Panc1 (cell line): ENCODE measurements around the gene CUX1. TPM values are rescaled to one million over a fixed set of nuclear protein-coding genes. Genes with fewer than 3 reads are reported as not detected.

Source experiments
- ATAC-seq: fragments of 200-7000 bp; cut with Tn5 transposase; 2 replicates; pipeline ENCODE4 v1.9.1; 2020; ENCODE audit warnings: mild to moderate bottlenecking, moderate library complexity
- BruUV-seq: library from RNA; stranded (reverse); fragments of 400-500 nt; replicated peaks from 2 replicates; lab custom pipeline; 2021; lab: Mats Ljungman, UMichigan
- CTCF ChIA-PET: fragments of 300-600 bp; sonication (Branson Sonifier 250); formaldehyde crosslinking; loops from one replicate; lab custom pipeline; 2022; ENCODE audit warnings: antibody characterized with exemption; lab: Charles Lee
- POLR2A ChIA-PET: fragments of 300-600 bp; sonication (Branson Sonifier 250); formaldehyde crosslinking; loops from one replicate; lab custom pipeline; 2022; ENCODE audit warnings: antibody characterized with exemption; lab: Charles Lee
- DNase-seq: peaks from one replicate; pipeline ENCODE4 v3.0.0-alpha.2; 2010; ENCODE audit warnings: low read depth, low spot score
- H3K27ac ChIP-seq: 2 replicates; pipeline ENCODE4 v1.5.1; 2011; ENCODE audit warnings: mild to moderate bottlenecking, low read length, inconsistent platforms
- H3K27me3 ChIP-seq: fragments of 200-500 bp; sonication (Bioruptor generic); 2 replicates; pipeline ENCODE4 v1.6.0; 2014; ENCODE audit warnings: low read length, inconsistent platforms; ENCODE audit not compliant: control insufficient read depth, insufficient read depth
- H3K36me3 ChIP-seq: fragments of 200-500 bp; sonication (Bioruptor generic); 2 replicates; pipeline ENCODE4 v1.5.1; 2014; ENCODE audit warnings: inconsistent platforms, mild to moderate bottlenecking, low read length, moderate library complexity; ENCODE audit not compliant: control insufficient read depth, insufficient read depth
- H3K4me1 ChIP-seq: 2 replicates; pipeline ENCODE4 v1.5.1; 2011; ENCODE audit warnings: inconsistent platforms, mild to moderate bottlenecking, low read length, moderate library complexity; ENCODE audit not compliant: control insufficient read depth, insufficient read depth
- H3K4me3 ChIP-seq, 2 experiments: 2 replicates each; pipeline ENCODE4 v1.5.1; 2011 to 2012; ENCODE audit warnings: low read depth in 2 of 2, low read length in 2 of 2, mild to moderate bottlenecking in 2 of 2, inconsistent platforms in 1 of 2, moderate library complexity in 1 of 2
- H3K9me3 ChIP-seq: fragments of 200-500 bp; sonication (Bioruptor generic); 2 replicates; pipeline ENCODE4 v1.5.1; 2014; ENCODE audit warnings: low read depth, mild to moderate bottlenecking, inconsistent platforms, low read length, moderate library complexity; ENCODE audit not compliant: control insufficient read depth, insufficient read depth
- POLR2AphosphoS5 ChIP-seq: IDR thresholded peaks from 2 replicates; pipeline ENCODE4 v1.6.1; 2012; ENCODE audit warnings: mild to moderate bottlenecking, low read depth, low read length, moderate library complexity
- REST ChIP-seq, 2 experiments: IDR thresholded peaks; 2 replicates each; pipeline ENCODE4 v1.6.1; 2011 to 2012; ENCODE audit warnings: low read depth in 2 of 2, control low read depth in 1 of 2, low read length in 1 of 2, mild to moderate bottlenecking in 1 of 2, moderate library complexity in 1 of 2; ENCODE audit not compliant: insufficient read depth in 1 of 2
- SIN3A ChIP-seq: IDR thresholded peaks from 2 replicates; pipeline ENCODE4 v1.6.1; 2012; ENCODE audit warnings: low read depth, mild to moderate bottlenecking, low read length, moderate library complexity, borderline replicate concordance; ENCODE audit not compliant: insufficient read depth
- TCF7L2 ChIP-seq: IDR thresholded peaks from 2 replicates; pipeline ENCODE4 v1.6.1; 2011; ENCODE audit warnings: mild to moderate bottlenecking, low read depth, low read length, inconsistent platforms
- in situ Hi-C: cut with HindIII; loops from 2 replicates; pipeline ENCODE4 v1.10.0; 2016; ENCODE audit warnings: low sequenced_read_pairs, low pct_unique_long_range_greater_than_20kb
- intact Hi-C: fragments of 100-400 bp; cut with micrococcal nuclease; formaldehyde crosslinking; loops from one replicate; pipeline ENCODE4 v1.10.0; 2022; ENCODE audit not compliant: unreplicated experiment
- total RNA-seq: library from RNA; stranded (reverse); gene quantifications from one replicate; pipeline ENCODE4 v1.2.1, GENCODE V29; 2021; ENCODE audit not compliant: unreplicated experiment
- TF ChIP-seq, protein P1 (sequence below): fragments of 450-650 bp; IDR thresholded peaks from 2 replicates; pipeline ENCODE4 v1.5.1; 2017; ENCODE audit warnings: mild to moderate bottlenecking

The CUX1 gene
- total RNA-seq, 1 experiment from 2014 or later = 50.9 TPM

GRCh38 chr7:102198417-102198956, 381.1 kb downstream of the CUX1 start:
- intact Hi-C loops = no loop called here
- Histone ChIP-seq H3K4me1 (no peaks in the 10 kb centered on the region), H3K27me3 (no peaks in the 10 kb centered on the region), H3K27ac (no peak overlapping the region), H3K4me3 (no peak overlapping the region), H3K9me3 (no peaks in the 10 kb centered on the region), H3K36me3 (no peaks in the 10 kb centered on the region; the same call in 1 of the 2 replicates)
- BruUV-seq = no TSS peak
- in situ Hi-C loops = no loop called here
- ChIA-PET POLR2A (no interaction called here), CTCF (no interaction called here)
- ATAC-seq (no peak), DNase-seq (no peak)
- TF ChIP-seq, protein P1, sequence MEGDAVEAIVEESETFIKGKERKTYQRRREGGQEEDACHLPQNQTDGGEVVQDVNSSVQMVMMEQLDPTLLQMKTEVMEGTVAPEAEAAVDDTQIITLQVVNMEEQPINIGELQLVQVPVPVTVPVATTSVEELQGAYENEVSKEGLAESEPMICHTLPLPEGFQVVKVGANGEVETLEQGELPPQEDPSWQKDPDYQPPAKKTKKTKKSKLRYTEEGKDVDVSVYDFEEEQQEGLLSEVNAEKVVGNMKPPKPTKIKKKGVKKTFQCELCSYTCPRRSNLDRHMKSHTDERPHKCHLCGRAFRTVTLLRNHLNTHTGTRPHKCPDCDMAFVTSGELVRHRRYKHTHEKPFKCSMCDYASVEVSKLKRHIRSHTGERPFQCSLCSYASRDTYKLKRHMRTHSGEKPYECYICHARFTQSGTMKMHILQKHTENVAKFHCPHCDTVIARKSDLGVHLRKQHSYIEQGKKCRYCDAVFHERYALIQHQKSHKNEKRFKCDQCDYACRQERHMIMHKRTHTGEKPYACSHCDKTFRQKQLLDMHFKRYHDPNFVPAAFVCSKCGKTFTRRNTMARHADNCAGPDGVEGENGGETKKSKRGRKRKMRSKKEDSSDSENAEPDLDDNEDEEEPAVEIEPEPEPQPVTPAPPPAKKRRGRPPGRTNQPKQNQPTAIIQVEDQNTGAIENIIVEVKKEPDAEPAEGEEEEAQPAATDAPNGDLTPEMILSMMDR = no peak
- TF ChIP-seq SIN3A (no peak), POLR2AphosphoS5 (no peak), TCF7L2 (no peak), REST (IDR thresholded peaks at IDR 0.05; ENCODE audit: insufficient read depth in 1 of 2, low read depth in 2 of 2, low read length in 1 of 2) (no peak)

GRCh38 chr7:102201576-102201975, 384.1 kb downstream of the CUX1 start:
- BruUV-seq = no TSS peak
- Histone ChIP-seq H3K4me3 (no peak overlapping the region), H3K36me3 (no peaks in the 10 kb centered on the region; the same call in 1 of the 2 replicates)

GRCh38 chr7:102202556-102202955, 385.1 kb downstream of the CUX1 start:
- H3K9me3 ChIP-seq = no peaks in the 10 kb centered on the region
- CTCF ChIA-PET = no interaction called here
- no peak overlapping the region for H3K27ac ChIP-seq
- no peaks in the 10 kb centered on the region for H3K4me1 ChIP-seq
- no peak overlapping the region for H3K4me3 ChIP-seq
- TF ChIP-seq TCF7L2 (no peak), REST (IDR thresholded peaks at IDR 0.05; ENCODE audit: insufficient read depth in 1 of 2, low read depth in 2 of 2, low read length in 1 of 2) (no peak), POLR2AphosphoS5 (no peak), SIN3A (no peak)
- TF ChIP-seq, protein P1 = no peak
- ATAC-seq (no peak), DNase-seq (no peak)
- POLR2A ChIA-PET = no interaction called here
- no peaks in the 10 kb centered on the region; the same call in 1 of the 2 replicates for H3K36me3 ChIP-seq
- in situ Hi-C loops = no loop called here
- no peaks in the 10 kb centered on the region for H3K27me3 ChIP-seq
- no TSS peak for BruUV-seq
- intact Hi-C loops = no loop called here

More at GRCh38 chr7:102201576-102201975, 384.1 kb downstream of the CUX1 start:
- no peaks in the 10 kb centered on the region for H3K9me3 ChIP-seq
- in situ Hi-C loops (no loop called here), intact Hi-C loops (no loop called here)
- H3K27me3 ChIP-seq = no peaks in the 10 kb centered on the region
- POLR2A ChIA-PET = no interaction called here
- DNase-seq (no peak), ATAC-seq (no peak)
- H3K27ac ChIP-seq = no peak overlapping the region
- TF ChIP-seq TCF7L2 = no peak
- CTCF ChIA-PET = no interaction called here
- H3K4me1 ChIP-seq = no peaks in the 10 kb centered on the region
